K562 (cell line): ENCODE data around the gene NENF. TPM values are rescaled to one million over a fixed set of nuclear protein-coding genes. Genes with fewer than 3 reads are reported as not detected.

Experiments
- ATAC-seq: fragments of 200-7000 bp; cut with Tn5 transposase; 3 replicates; pipeline ENCODE4 v1.9.1; 2020; ENCODE audit warnings: moderate library complexity
- BruUV-seq: library from RNA; stranded (reverse); fragments of 400-500 nt; replicated peaks from 2 replicates; lab custom pipeline; 2021; lab: Mats Ljungman, UMichigan
- CTCF ChIA-PET: fragments of 300-600 bp; formaldehyde crosslinking; extraction: SDS; loops from one replicate; lab custom pipeline; 2021; ENCODE audit warnings: low intra/inter-chr PET ratio; lab: Yijun Ruan, JAX
- POLR2A ChIA-PET: fragments of 300-600, 350-650 bp; sonication (Branson Sonifier 250); formaldehyde crosslinking; extraction: SDS; loops from one replicate; lab custom pipeline; 2021; ENCODE audit warnings: antibody characterized with exemption, inconsistent platforms; lab: Yijun Ruan, JAX
- DNase-seq, 4 experiments: peaks; one replicate each; pipeline versions ENCODE4 v3.0.0 to v3.0.0-alpha.2; 2011 to 2018; ENCODE audit warnings: low spot score in 3 of 4, mixed read lengths in 3 of 4; ENCODE audit errors: extremely low read depth in 1 of 4
- FAIRE-seq: peaks from 2 replicates; lab custom pipeline; 2011; peaks lifted over from hg19 to GRCh38; lab: Jason Lieb, UNC
- H2AFZ ChIP-seq: 2 replicates; pipeline ENCODE4 v1.6.0; 2011; ENCODE audit warnings: low read depth, low read length, control low read depth, inconsistent platforms
- H3K27ac ChIP-seq: fragments of 200-600 bp; 3 replicates; pipeline ENCODE4 v1.8.0; 2011; ENCODE audit warnings: low read depth, mild to moderate bottlenecking, control low read depth, inconsistent platforms, low read length, moderate library complexity, mixed read lengths; ENCODE audit errors: extremely low read depth
- H3K27me3 ChIP-seq, 2 experiments: fragments of 300-600 bp in 1 of 2; 2 replicates in 1 of 2; 3 replicates in 1 of 2; pipeline versions ENCODE4 v1.6.0 to v1.8.0; 2011; ENCODE audit warnings: inconsistent platforms in 2 of 2, low read length in 2 of 2, mild to moderate bottlenecking in 1 of 2, mixed read lengths in 1 of 2, moderate library complexity in 1 of 2; ENCODE audit not compliant: control insufficient read depth in 2 of 2, insufficient read depth in 2 of 2
- H3K36me3 ChIP-seq: fragments of 300-600 bp; 3 replicates; pipeline ENCODE4 v1.8.0; 2011; ENCODE audit warnings: mild to moderate bottlenecking, low read length, inconsistent platforms; ENCODE audit not compliant: control insufficient read depth, insufficient read depth
- H3K4me1 ChIP-seq, 2 experiments: fragments of 200-600 bp in 1 of 2; replicated peaks in 1 of 2; 2 replicates in 1 of 2; 3 replicates in 1 of 2; pipeline versions ENCODE4 v1.5.1 to v1.8.0; 2011; ENCODE audit warnings: inconsistent platforms in 2 of 2, low read length in 2 of 2, mild to moderate bottlenecking in 1 of 2, mixed read lengths in 1 of 2, moderate library complexity in 1 of 2; ENCODE audit not compliant: control insufficient read depth in 2 of 2, insufficient read depth in 2 of 2
- H3K4me2 ChIP-seq: 2 replicates; pipeline ENCODE4 v1.6.1; 2011; ENCODE audit warnings: low read length, control low read depth, inconsistent platforms, mixed read lengths; ENCODE audit not compliant: insufficient read depth
- H3K4me3 ChIP-seq: fragments of 200-600 bp; sonication (generic), shearing (Covaris generic); 2 replicates; pipeline ENCODE4 v1.5.1; 2016; ENCODE audit warnings: control low read depth, inconsistent platforms
- H3K79me2 ChIP-seq: fragments of 200-600 bp; 3 replicates; pipeline ENCODE4 v1.8.0; 2011; ENCODE audit warnings: low read length, inconsistent platforms; ENCODE audit not compliant: control insufficient read depth, insufficient read depth
- H3K9ac ChIP-seq, 2 experiments: 2 replicates each; pipeline versions ENCODE4 v1.6.0 to v1.6.1; 2011; ENCODE audit warnings: low read depth in 2 of 2, low read length in 2 of 2, control low read depth in 1 of 2, inconsistent platforms in 1 of 2, mild to moderate bottlenecking in 1 of 2, mixed read lengths in 1 of 2; ENCODE audit not compliant: insufficient read depth in 1 of 2
- H3K9me1 ChIP-seq: one replicate; pipeline ENCODE4 v1.6.0; 2011; ENCODE audit warnings: inconsistent platforms, mild to moderate bottlenecking, low read length, moderate library complexity; ENCODE audit not compliant: control insufficient read depth, insufficient read depth
- H3K9me3 ChIP-seq: replicated peaks from 2 replicates; pipeline ENCODE4 v1.5.1; 2011; ENCODE audit warnings: low read depth, low read length, inconsistent platforms; ENCODE audit not compliant: control insufficient read depth, insufficient read depth
- H4K20me1 ChIP-seq: replicated peaks from 2 replicates; pipeline ENCODE4 v1.6.1; 2011; ENCODE audit warnings: low read length, inconsistent platforms, mixed read lengths; ENCODE audit not compliant: control insufficient read depth, insufficient read depth
- BRD4 ChIP-seq: fragments of 200-600 bp; sonication (generic); IDR thresholded peaks from 2 replicates; pipeline ENCODE4 v1.6.1; 2017; ENCODE audit warnings: inconsistent platforms
- CCNT2 ChIP-seq: IDR thresholded peaks from 2 replicates; pipeline ENCODE4 v1.6.1; 2011; ENCODE audit warnings: borderline replicate concordance, low read depth, mild to moderate bottlenecking, moderate library complexity, mixed read lengths, low read length; ENCODE audit not compliant: insufficient read length; ENCODE audit errors: extremely low read depth
- CREM ChIP-seq: IDR thresholded peaks from 2 replicates; pipeline ENCODE4 v1.6.1; 2014; ENCODE audit warnings: antibody characterized with exemption, low read depth
- ELF4 ChIP-seq: fragments of 450-650 bp; formaldehyde crosslinking; IDR thresholded peaks from 2 replicates; pipeline ENCODE4 v1.4.0; 2022; ENCODE audit warnings: missing genetic modification characterization
- MTA2 ChIP-seq: fragments of 450-650 bp; IDR thresholded peaks from 2 replicates; pipeline ENCODE4 v1.6.1; 2016; ENCODE audit warnings: low read depth
- NFRKB ChIP-seq: fragments of 450-650 bp; IDR thresholded peaks from 2 replicates; pipeline ENCODE4 v1.6.1; 2016; ENCODE audit warnings: low read depth
- PHB2 ChIP-seq: fragments of 450-650 bp; IDR thresholded peaks from 2 replicates; pipeline ENCODE4 v1.6.1; 2017; ENCODE audit warnings: low read depth
- SMAD4 ChIP-seq: fragments of 250-450 bp; sonication (Bioruptor Pico); conservative IDR thresholded peaks from 2 replicates; pipeline ENCODE4 v1.8.0; 2021; ENCODE audit warnings: inconsistent platforms, mild to moderate bottlenecking, moderate library complexity
- TAL1 ChIP-seq: fragments of 450-650 bp; IDR thresholded peaks from 2 replicates; pipeline ENCODE4 v1.6.1; 2016; ENCODE audit warnings: mild to moderate bottlenecking
- TCF3 ChIP-seq: sonication (generic); formaldehyde crosslinking; IDR thresholded peaks from 2 replicates; pipeline ENCODE4 v1.4.0; 2020; ENCODE audit warnings: mild to moderate bottlenecking, missing genetic modification reagents
- ZNF165 ChIP-seq: fragments of 250-450 bp; sonication (Bioruptor Pico); IDR thresholded peaks from 2 replicates; pipeline ENCODE4 v1.4.0; 2020; ENCODE audit warnings: borderline replicate concordance
- ZNF253 ChIP-seq: fragments of 250-450 bp; sonication (Bioruptor Pico); conservative IDR thresholded peaks from 2 replicates; pipeline ENCODE4 v1.6.1; 2021; ENCODE audit warnings: mild to moderate bottlenecking
- WGBS: fragments of 100-300 bp; shearing (Covaris generic); methylation state at CpG from one replicate; pipeline ENCODE4 v1.1.6; 2016; ENCODE audit warnings: low coverage, mixed read lengths; ENCODE audit not compliant: insufficient coverage; ENCODE audit errors: missing lambda C conversion rate; 5-methylcytosine and 5-hydroxymethylcytosine counted together
- in situ Hi-C: fragments of 300-500 bp; cut with MboI; formaldehyde crosslinking; loops from 4 replicates; pipeline ENCODE4 v1.15.0; 2018; ENCODE audit warnings: inconsistent platforms, mixed read lengths
- intact Hi-C: fragments of 100-400 bp; cut with micrococcal nuclease; formaldehyde crosslinking; loops from 2 replicates; pipeline ENCODE4 v1.14.2; 2022
- polyA plus RNA-seq, 8 experiments: library from polyadenylated mRNA; depleted of rRNA in 4 of 8; stranded (reverse) in 5 of 8; unstranded in 3 of 8; fragments of >200 nt; fragmentation: Nextera tagmentation in 2 of 8; fragmentation: Illumina TruSeq in 1 of 8; extraction: Ambion mirVana in 2 of 8; extraction: Trizol in 1 of 8; gene quantifications; 2 replicates each; pipeline versions ENCODE4 v1.2.1 to v1.2.3, GENCODE V29; 2011 to 2014; ENCODE audit warnings: inconsistent platforms in 1 of 8, missing spikeins in 1 of 8
- total RNA-seq, 7 experiments: library from RNA; depleted of rRNA in 6 of 7; stranded (reverse); fragments of >200 nt in 6 of 7; fragmentation: Illumina TruSeq in 2 of 7; extraction: Trizol in 2 of 7; gene quantifications; 2 replicates each; pipeline versions ENCODE4 v1.2.1 to v1.2.3, GENCODE V29; 2011 to 2021; ENCODE audit warnings: low replicate concordance in 1 of 7
- TF ChIP-seq, protein P1 (sequence below), 2 experiments: IDR thresholded peaks; 2 replicates each; pipeline ENCODE4 v1.6.1; 2011; ENCODE audit warnings: borderline replicate concordance in 1 of 2, control low read depth in 1 of 2, low read depth in 1 of 2, low read length in 1 of 2, mild to moderate bottlenecking in 1 of 2, mixed read lengths in 1 of 2, moderate library complexity in 1 of 2; ENCODE audit not compliant: insufficient read depth in 1 of 2, insufficient read length in 1 of 2, poor library complexity in 1 of 2, severe bottlenecking in 1 of 2; ENCODE audit errors: extremely low read depth in 1 of 2
- TF ChIP-seq, protein P2 (sequence below), 3 experiments: fragments of 200-800 bp in 1 of 3; sonication (Bioruptor generic) in 1 of 3; sonication (generic) in 1 of 3; formaldehyde crosslinking in 1 of 3; IDR thresholded peaks; 2 replicates each; pipeline versions ENCODE4 v1.6.1 to v1.8.0; 2016 to 2022; ENCODE audit warnings: mild to moderate bottlenecking in 2 of 3, missing compliant biosample characterization in 2 of 3, missing genetic modification characterization in 2 of 3, missing genetic modification reagents in 1 of 3
- TF ChIP-seq, protein P3 (sequence below): fragments of 250-450 bp; sonication (Bioruptor Pico); IDR thresholded peaks from 2 replicates; pipeline ENCODE4 v1.4.0; 2020; ENCODE audit warnings: mild to moderate bottlenecking, moderate library complexity

The NENF gene
- total and polyA plus RNA-seq, 9 of the 15 experiments (the other 6 are each of a cell fraction or from before 2014, with no cell fraction given) = 6.1 to 100 (median 72.8) TPM

DNA sequence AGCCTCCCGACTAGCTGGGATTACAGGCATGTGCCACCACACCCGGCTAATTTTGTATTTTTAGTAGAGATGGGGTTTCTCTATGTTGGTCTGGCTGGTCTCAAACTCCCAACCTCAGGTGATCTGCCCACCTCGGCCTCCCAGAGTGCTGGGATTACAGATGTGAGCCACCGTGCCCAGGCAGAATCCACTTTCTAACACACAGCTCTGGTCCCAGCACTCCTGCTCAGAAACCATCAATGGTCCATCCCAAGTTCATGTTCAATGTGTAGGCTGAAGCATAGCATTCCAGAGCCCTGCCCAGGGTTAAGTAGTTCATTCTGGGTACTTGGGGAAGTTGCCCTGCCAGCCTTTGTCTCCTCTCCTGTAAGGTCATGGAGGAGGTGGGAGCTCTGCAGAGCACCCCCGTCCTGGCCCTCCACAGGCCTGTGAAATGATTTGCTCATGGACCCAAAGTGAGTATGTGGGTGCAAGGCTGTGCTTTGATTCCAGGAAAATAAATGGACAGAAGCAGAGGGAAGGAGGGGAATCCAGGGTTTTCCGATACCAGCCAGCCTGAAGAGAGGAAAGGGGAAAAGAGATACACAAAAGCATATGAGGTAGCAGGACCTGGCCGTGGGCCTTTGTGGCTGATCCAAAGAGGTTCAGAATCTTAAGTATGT is 55.2 kb downstream of the NENF start:
- FAIRE-seq (no peak), DNase-seq (no peak), ATAC-seq (no peak)
- in situ Hi-C loops (no loop called here), intact Hi-C loops (loop anchor here (5.0 kb wide), 1 partner anchor 69 kb away; no protein-coding TSS in a partner anchor)
- no peaks in the 10 kb centered on the region for H4K20me1 ChIP-seq
- ChIA-PET CTCF (interaction anchor here (0.7 kb wide), 1 partner anchor 1357 kb away, joined by 3 read pairs; no protein-coding TSS in a partner anchor), POLR2A (interaction anchor here (0.6 to 2.9 kb wide), 5 partner anchors 10 to 124 kb away, joined by 3 to 11 read pairs (median 4); partner anchors contain the start of gene ATF3)
- peaks cover 10 to 17% of the 10 kb centered on the region in 2 experiments for H3K4me1 ChIP-seq
- no peak overlapping the region for H3K4me3 ChIP-seq
- 26% methylated on average over 6 of the region's 7 CpGs for WGBS
- no peak overlapping the region; the same call in 2 of the 3 replicates for H3K27ac ChIP-seq
- H3K9me1 ChIP-seq = no peaks in the 10 kb centered on the region
- H3K36me3 ChIP-seq = no peaks in the 10 kb centered on the region
- no TSS peak for BruUV-seq
- H2AFZ ChIP-seq = no peak overlapping the region
- peaks cover 13 to 31% of the 10 kb centered on the region in 2 experiments for H3K27me3 ChIP-seq
- no peak overlapping the region for H3K9ac ChIP-seq
- H3K9me3 ChIP-seq = no peaks in the 10 kb centered on the region
- no peaks in the 10 kb centered on the region for H3K79me2 ChIP-seq
- H3K4me2 ChIP-seq = no peak overlapping the region
- TF ChIP-seq MTA2 (no peak), ZNF253 (CRISPR knock-in tag) (no peak), ZNF165 (CRISPR knock-in tag) (peak; percentile 66; the same call in 1 of the 2 replicates), CCNT2 (no peak), TAL1 (no peak), CREM (no peak), SMAD4 (CRISPR knock-in tag) (0 out of 2 replicates have a peak, but pooled peaks have one; percentile 10), NFRKB (peak; percentile 54; the same call in 1 of the 2 replicates), ELF4 (CRISPR knock-in tag) (no peak), TCF3 (no peak), BRD4 (no peak), PHB2 (no peak)
- TF ChIP-seq, protein P1, sequence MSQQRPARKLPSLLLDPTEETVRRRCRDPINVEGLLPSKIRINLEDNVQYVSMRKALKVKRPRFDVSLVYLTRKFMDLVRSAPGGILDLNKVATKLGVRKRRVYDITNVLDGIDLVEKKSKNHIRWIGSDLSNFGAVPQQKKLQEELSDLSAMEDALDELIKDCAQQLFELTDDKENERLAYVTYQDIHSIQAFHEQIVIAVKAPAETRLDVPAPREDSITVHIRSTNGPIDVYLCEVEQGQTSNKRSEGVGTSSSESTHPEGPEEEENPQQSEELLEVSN (IDR thresholded peaks at IDR 0.05; ENCODE audit: borderline replicate concordance in 1 of 2, extremely low read depth in 1 of 2, insufficient read depth in 1 of 2, insufficient read length in 1 of 2, low read depth in 1 of 2, low read length in 1 of 2, poor library complexity in 1 of 2, severe bottlenecking in 1 of 2) = no peak
- TF ChIP-seq, protein P2, sequence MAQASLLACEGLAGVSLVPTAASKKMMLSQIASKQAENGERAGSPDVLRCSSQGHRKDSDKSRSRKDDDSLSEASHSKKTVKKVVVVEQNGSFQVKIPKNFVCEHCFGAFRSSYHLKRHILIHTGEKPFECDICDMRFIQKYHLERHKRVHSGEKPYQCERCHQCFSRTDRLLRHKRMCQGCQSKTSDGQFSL (CRISPR knock-in tag; IDR thresholded peaks at IDR 0.05) = no peak
- TF ChIP-seq, protein P2 (tag; IDR thresholded peaks at IDR 0.05) = no peak
- TF ChIP-seq, protein P3, sequence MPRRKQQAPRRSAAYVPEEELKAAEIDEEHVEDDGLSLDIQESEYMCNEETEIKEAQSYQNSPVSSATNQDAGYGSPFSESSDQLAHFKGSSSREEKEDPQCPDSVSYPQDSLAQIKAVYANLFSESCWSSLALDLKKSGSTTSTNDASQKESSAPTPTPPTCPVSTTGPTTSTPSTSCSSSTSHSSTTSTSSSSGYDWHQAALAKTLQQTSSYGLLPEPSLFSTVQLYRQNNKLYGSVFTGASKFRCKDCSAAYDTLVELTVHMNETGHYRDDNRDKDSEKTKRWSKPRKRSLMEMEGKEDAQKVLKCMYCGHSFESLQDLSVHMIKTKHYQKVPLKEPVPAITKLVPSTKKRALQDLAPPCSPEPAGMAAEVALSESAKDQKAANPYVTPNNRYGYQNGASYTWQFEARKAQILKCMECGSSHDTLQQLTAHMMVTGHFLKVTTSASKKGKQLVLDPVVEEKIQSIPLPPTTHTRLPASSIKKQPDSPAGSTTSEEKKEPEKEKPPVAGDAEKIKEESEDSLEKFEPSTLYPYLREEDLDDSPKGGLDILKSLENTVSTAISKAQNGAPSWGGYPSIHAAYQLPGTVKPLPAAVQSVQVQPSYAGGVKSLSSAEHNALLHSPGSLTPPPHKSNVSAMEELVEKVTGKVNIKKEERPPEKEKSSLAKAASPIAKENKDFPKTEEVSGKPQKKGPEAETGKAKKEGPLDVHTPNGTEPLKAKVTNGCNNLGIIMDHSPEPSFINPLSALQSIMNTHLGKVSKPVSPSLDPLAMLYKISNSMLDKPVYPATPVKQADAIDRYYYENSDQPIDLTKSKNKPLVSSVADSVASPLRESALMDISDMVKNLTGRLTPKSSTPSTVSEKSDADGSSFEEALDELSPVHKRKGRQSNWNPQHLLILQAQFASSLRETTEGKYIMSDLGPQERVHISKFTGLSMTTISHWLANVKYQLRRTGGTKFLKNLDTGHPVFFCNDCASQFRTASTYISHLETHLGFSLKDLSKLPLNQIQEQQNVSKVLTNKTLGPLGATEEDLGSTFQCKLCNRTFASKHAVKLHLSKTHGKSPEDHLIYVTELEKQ (CRISPR knock-in tag) = 0 out of 2 replicates have a peak, but pooled peaks have one; percentile 16
